ACC112 (cell line): ENCODE measurements around the gene SP2.
A peak's percentile ranks its signal among the peaks of the same experiment; 100 is the strongest.

Experiments
- H2AFZ ChIP-seq: fragments of 200-600 bp; sonication (generic); one replicate; pipeline ENCODE4 v1.6.0; 2017; ENCODE audit warnings: antibody characterized with exemption, low read length; ENCODE audit not compliant: unreplicated experiment
- H3K27ac ChIP-seq: fragments of 200-600 bp; sonication (generic); 2 replicates; pipeline ENCODE4 v1.5.1; 2014; ENCODE audit warnings: low read depth, mild to moderate bottlenecking, antibody characterized with exemption, low read length, moderate library complexity
- H3K27me3 ChIP-seq: fragments of 200-600 bp; sonication (generic); 2 replicates; pipeline ENCODE4 v1.6.1; 2014; ENCODE audit warnings: mild to moderate bottlenecking, antibody characterized with exemption, low read length, moderate library complexity, mixed read lengths; ENCODE audit not compliant: insufficient read depth
- H3K36me3 ChIP-seq: fragments of 200-600 bp; sonication (generic); 2 replicates; pipeline ENCODE4 v1.6.1; 2016; ENCODE audit warnings: mild to moderate bottlenecking, antibody characterized with exemption, low read length, moderate library complexity, mixed read lengths; ENCODE audit not compliant: insufficient read depth
- H3K4me1 ChIP-seq: fragments of 200-600 bp; sonication (generic); one replicate; pipeline ENCODE4 v1.6.1; 2016; ENCODE audit warnings: low read length, mixed read lengths; ENCODE audit not compliant: insufficient read depth, unreplicated experiment, control insufficient read depth
- H3K4me3 ChIP-seq: fragments of 200-600 bp; sonication (generic); 2 replicates; pipeline ENCODE4 v1.5.1; 2014; ENCODE audit warnings: mild to moderate bottlenecking, low read depth, low read length
- H3K79me2 ChIP-seq: fragments of 200-600 bp; sonication (generic); one replicate; pipeline ENCODE4 v1.6.0; 2016; ENCODE audit warnings: low read length; ENCODE audit not compliant: control insufficient read depth, unreplicated experiment, insufficient read depth

The SP2 gene

GRCh38 chr17:47882247-47882646 lies 13.8 kb upstream of the SP2 start:
- Histone ChIP-seq H3K4me1 (peaks cover 23% of the 10 kb centered on the region), H2AFZ (peak overlapping the region; percentile 28), H3K36me3 (no peaks in the 10 kb centered on the region), H3K79me2 (no peaks in the 10 kb centered on the region), H3K27ac (peak overlapping the region; percentile 58), H3K27me3 (no peaks in the 10 kb centered on the region), H3K4me3 (peak overlapping the region; percentile 27)

- H3K4me3 ChIP-seq: peak overlapping the region; percentile 27
- H3K79me2 ChIP-seq: no peaks in the 10 kb centered on the region
- peaks cover 22% of the 10 kb centered on the region for H3K4me1 ChIP-seq
- no peak overlapping the region for H2AFZ ChIP-seq
- H3K27ac ChIP-seq: peak overlapping the region; percentile 58
- no peaks in the 10 kb centered on the region for H3K27me3 ChIP-seq
- no peaks in the 10 kb centered on the region for H3K36me3 ChIP-seq
Measured at GRCh38 chr17:47882695-47883588, 13.1 kb upstream of the SP2 start.

- Histone ChIP-seq H3K36me3 (no peaks in the 10 kb centered on the region), H3K4me1 (peaks cover 13% of the 10 kb centered on the region), H3K4me3 (no peak overlapping the region), H2AFZ (no peak overlapping the region), H3K27me3 (no peaks in the 10 kb centered on the region), H3K27ac (no peak overlapping the region), H3K79me2 (no peaks in the 10 kb centered on the region)
Measured at GRCh38 chr17:47883589-47884426, 12.2 kb upstream of the SP2 start.

GRCh38 chr17:47884427-47884740 lies 11.7 kb upstream of the SP2 start:
- Histone ChIP-seq H3K36me3 (no peaks in the 10 kb centered on the region), H3K27me3 (no peaks in the 10 kb centered on the region), H3K27ac (no peak overlapping the region), H3K79me2 (no peaks in the 10 kb centered on the region), H3K4me3 (no peak overlapping the region), H3K4me1 (peaks cover 9% of the 10 kb centered on the region), H2AFZ (no peak overlapping the region)

- Histone ChIP-seq H3K36me3 (no peaks in the 10 kb centered on the region), H3K4me1 (peaks cover 9% of the 10 kb centered on the region), H3K4me3 (no peak overlapping the region), H3K27me3 (no peaks in the 10 kb centered on the region), H3K27ac (no peak overlapping the region), H3K79me2 (no peaks in the 10 kb centered on the region), H2AFZ (no peak overlapping the region)
Measured at GRCh38 chr17:47884905-47885730, 10.9 kb upstream of the SP2 start.

- Histone ChIP-seq H3K4me3 (no peak overlapping the region), H3K27ac (no peak overlapping the region), H3K79me2 (no peaks in the 10 kb centered on the region), H2AFZ (no peak overlapping the region), H3K36me3 (no peaks in the 10 kb centered on the region), H3K27me3 (no peaks in the 10 kb centered on the region), H3K4me1 (no peaks in the 10 kb centered on the region)
Measured at GRCh38 chr17:47888293-47888692, 7.7 kb upstream of the SP2 start.

- H3K4me3 ChIP-seq: no peak overlapping the region
- peaks cover 1% of the 10 kb centered on the region for H3K79me2 ChIP-seq
- peaks cover 7% of the 10 kb centered on the region for H3K4me1 ChIP-seq
- H2AFZ ChIP-seq: no peak overlapping the region
- no peaks in the 10 kb centered on the region for H3K27me3 ChIP-seq
- no peaks in the 10 kb centered on the region for H3K36me3 ChIP-seq
- H3K27ac ChIP-seq: no peak overlapping the region
Measured at GRCh38 chr17:47889734-47890529, 6.1 kb upstream of the SP2 start.

GRCh38 chr17:47891545-47892088 lies 4.4 kb upstream of the SP2 start:
- Histone ChIP-seq H3K4me3 (no peak overlapping the region), H2AFZ (no peak overlapping the region), H3K27me3 (no peaks in the 10 kb centered on the region), H3K79me2 (peaks cover 4% of the 10 kb centered on the region), H3K4me1 (peaks cover 7% of the 10 kb centered on the region), H3K36me3 (no peaks in the 10 kb centered on the region), H3K27ac (no peak overlapping the region)

- H3K27ac ChIP-seq: 0 out of 2 replicates have a peak overlapping the region, but pooled peaks have one; percentile 9
- peaks cover 16% of the 10 kb centered on the region for H3K79me2 ChIP-seq
- H3K36me3 ChIP-seq: no peaks in the 10 kb centered on the region
- H3K4me3 ChIP-seq: peak overlapping the region; percentile 86
- peaks cover 16% of the 10 kb centered on the region for H3K4me1 ChIP-seq
- H2AFZ ChIP-seq: peak overlapping the region; percentile 89
- no peaks in the 10 kb centered on the region for H3K27me3 ChIP-seq
Measured at GRCh38 chr17:47894498-47895346, 1.3 kb upstream of the SP2 start.
